NAMALWA (cell line): ENCODE measurements around the gene RAC3.

Experiments used
- DNase-seq: peaks from one replicate; pipeline ENCODE4 v3.0.0-alpha.2; 2015; ENCODE audit warnings: low spot score

Gene RAC3

DNA sequence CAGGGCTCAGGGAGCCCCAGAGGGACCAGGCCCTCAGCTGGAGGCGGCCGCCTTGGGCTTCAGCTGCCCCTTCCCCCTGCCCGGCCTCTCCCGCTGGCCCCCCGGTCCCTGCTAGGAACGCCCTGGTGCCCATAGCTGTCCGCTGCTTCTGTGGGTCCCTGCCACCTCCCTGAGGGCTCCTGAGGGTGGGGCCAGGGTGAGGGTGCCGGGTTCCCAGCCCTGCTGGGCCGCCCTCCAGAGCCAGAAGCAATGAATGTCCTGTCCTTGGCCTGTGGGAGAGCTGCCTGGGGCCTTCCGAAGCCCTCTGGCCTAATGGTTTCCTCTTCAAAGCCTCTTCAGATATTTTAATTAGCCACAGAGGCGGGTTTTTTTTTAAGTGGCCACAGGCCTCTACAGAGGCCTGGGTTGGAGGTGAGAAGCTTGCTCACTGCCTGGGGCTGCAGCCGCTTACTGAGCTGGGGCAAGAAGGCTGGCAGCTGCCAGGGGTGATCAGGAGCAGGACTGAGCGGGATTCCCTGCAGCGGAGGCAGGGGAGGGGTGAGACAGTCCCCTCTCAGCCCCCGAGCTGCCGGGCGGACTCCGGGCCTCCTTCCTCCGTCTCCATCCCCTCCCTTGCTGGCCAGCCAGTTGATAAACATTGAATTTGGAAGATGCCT, 18.7 kb upstream of the RAC3 start:
- DNase-seq = no peak

DNA sequence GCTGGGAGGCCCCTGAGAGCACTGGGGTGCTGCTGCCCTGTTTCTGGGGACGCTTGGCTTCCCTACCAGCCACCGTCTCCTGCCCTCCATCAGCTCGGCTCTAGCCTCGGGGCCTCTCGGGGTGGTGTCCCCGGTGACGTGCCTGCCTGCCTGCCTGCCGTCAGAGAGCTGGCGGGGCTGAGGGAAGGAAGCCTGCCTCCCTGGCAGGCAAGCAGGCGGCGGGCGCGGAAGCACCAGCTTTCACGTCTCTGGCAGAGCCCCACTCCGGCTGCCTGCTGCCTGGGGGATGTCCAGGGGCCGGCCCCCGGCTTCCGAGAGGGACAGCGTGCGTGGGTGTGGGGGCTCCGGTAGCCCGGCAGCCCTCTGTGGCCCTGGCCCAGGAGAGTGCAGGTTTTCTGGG, 18.1 kb upstream of the RAC3 start:
- no peak for DNase-seq

DNA sequence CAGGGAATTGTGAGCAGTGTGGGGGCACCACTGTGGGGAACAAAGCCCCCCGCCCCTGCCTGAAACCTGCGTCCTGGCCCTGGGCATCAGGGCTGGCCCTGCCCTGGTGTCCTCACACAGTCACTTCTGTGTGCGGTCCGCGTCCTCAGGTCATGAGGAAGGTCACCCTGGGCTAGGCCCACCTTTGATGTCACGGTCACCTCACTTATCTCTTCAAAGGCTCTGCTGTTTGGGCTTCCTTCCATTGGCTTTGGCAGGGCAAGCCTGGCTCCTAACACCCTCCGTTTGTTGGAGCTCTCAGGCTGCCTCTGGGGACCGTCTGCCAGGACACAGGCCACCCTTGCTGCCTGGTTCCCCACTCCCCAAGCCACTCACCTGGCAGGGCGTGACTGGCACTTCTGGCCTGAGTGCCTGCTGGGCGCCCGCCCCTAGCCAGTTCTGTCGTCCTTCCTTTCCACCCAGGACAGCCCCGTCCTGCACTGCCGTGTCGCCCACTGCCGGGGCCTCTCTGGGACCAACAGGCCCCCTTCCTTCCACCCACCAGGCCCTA, 17.6 kb upstream of the RAC3 start:
- DNase-seq = no peak

DNA sequence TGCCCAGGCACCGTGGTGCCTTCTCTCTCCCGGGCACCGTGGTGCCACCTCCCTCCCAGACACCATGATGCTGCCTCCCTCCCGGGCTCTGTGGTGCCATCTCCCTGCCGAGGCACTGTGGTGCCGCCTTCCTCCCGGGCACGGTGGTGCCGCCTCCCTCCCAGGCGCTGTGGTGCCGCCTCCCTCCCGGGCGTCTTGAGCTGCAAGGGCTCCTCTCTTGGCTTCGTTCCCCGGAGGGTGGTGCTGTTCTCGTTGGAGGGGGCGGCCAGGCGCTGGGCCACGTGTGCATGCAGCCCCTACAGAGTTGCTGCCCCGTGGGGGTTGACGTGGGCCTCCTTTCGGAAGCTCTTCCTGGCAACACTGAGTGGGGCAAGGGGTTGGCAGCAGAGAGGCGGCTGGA, 17.0 kb upstream of the RAC3 start:
- no peak for DNase-seq

DNA sequence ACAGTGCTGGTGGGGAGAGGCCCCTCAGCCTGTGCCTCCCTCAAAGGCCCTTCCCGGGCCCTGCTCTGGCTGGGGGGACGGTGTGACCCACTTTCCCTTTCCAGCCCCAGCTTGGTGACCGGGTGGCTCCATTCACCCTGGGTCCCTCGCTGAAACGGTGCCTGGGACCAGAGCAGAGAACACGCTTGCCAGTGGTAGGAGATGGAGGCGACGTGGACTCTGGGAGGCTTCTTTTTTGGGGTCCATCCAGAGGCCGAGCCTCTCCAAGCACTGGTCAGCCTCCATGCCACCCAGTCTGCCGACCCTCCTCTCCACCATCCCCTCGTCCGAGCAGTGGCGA, 16.5 kb upstream of the RAC3 start:
- DNase-seq = no peak

DNA sequence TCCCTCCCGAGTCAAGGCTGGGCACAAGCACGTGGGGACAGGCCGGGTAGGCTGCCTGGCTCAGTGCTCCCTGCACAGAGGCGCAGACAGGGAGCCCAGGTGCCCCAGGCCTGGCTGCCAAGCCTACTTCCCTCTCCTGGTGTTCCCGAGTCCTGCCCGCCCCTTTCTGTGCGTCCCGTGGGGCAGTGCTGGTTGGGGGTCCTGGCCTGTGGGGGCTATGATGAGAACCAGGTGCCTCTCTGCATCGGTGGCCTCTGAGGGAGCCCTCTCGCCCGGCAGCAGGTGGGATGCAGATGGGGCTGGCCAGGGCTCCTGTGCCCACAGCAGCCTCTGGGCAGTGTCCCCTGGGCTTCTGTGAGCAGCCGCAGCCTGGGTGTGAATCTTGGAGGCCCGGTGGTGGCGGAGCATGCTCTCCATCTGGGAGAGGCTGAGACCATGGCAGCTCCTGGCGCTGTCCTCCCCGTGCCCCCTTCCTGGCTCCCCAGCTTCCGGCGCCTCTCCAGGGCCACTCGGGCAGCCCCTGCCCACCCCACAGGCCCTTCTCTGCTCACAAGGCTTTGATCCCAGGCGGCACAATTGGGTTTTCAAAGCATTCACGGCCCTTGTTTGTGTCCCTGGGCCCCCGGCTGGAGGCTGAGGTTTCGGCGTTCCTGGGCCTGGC, 16.0 kb upstream of the RAC3 start:
- DNase-seq = no peak

DNA sequence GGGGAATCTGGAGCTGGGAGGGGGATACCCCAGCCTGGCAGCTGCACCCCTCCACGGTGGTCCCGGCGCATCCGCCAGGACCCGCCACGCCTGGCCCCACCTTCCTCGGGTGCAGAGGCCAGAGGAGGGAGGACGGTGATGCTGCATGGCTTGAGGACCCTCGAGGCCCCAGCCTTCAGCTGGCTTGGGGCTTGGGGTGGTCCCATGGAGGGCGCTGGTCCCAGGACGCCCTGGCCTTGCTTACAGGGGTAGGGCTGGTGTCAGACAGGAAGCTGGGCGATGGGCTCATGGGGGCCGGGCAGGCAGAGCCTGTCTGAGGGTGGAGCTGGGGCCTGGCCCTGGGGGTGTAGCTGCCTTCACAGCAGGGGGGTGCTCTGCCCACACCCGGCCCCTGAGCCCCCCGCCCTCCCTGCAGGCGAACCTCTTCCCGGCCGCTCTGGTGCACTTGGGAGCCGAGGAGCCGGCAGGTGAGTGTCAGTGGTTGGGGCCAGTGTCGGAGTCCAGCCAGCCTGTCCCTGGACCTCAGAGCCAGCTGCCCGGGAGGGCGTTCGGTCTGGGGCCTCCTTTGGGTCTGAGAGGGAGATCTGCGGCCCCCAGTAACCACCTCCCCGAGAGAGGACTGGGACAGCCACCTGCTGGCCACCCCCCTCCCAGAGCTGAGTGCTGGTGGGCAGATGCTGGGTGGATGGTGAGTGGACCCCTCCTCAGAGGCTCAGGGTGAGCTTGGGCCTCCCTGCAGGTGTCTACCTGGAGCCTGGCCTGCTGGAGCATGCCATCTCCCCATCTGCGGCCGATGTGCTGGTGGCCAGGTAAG, 15.2 kb upstream of the RAC3 start:
- DNase-seq = no peak

DNA sequence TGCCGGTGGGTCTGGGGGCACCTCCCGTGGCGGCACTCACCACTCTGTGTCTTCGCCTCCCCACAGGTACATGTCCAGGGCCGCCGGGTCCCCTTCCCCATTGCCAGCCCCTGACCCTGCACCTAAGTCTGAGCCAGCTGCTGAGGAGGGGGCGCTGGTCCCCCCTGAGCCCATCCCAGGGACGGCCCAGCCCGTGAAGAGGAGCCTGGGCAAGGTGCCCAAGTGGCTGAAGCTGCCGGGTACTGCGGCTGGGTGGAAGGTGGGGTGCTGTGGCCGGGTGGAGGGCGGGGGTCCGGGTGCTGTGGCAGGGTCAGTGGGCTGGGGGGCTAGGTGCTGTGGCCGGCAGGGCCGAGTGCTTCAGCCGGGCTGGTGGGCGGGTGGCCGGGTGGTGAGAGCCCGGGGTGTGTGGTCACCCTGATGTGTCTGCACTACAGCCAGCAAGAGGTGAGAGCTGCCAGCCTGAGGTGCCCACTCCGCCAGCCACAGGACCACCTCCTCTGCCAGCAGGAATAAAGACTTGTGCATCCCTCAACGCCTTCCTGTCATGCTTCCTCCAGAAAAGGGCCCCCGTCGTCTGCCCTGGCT, 14.5 kb upstream of the RAC3 start:
- DNase-seq = no peak

DNA sequence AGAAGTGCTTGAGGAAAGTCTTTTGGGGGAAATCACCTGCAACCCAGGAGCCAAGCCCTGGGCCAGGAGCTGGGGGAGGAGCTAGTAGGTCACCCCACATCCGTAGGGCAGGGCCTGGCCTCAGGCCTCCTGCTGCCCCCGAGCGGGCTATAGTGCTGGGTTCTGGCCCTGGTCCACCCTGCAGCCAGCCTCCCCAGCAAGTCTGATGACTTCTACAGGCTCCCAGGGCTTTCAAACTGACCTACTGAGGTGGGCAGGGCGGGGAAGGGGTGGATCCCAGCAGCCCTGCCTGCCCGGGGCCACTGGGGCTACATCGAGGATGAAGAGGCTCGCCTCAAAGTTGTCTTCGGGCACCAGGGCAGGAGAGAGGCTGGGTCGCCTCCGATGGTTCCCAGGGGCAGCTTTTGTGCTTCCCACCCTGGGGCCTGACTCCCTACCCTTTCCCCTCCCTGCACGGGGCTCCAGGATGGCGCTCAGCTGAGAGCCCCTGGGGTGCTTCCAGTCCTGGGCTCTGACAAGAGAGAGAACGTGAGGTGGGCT, 13.8 kb upstream of the RAC3 start:
- DNase-seq = no peak

DNA sequence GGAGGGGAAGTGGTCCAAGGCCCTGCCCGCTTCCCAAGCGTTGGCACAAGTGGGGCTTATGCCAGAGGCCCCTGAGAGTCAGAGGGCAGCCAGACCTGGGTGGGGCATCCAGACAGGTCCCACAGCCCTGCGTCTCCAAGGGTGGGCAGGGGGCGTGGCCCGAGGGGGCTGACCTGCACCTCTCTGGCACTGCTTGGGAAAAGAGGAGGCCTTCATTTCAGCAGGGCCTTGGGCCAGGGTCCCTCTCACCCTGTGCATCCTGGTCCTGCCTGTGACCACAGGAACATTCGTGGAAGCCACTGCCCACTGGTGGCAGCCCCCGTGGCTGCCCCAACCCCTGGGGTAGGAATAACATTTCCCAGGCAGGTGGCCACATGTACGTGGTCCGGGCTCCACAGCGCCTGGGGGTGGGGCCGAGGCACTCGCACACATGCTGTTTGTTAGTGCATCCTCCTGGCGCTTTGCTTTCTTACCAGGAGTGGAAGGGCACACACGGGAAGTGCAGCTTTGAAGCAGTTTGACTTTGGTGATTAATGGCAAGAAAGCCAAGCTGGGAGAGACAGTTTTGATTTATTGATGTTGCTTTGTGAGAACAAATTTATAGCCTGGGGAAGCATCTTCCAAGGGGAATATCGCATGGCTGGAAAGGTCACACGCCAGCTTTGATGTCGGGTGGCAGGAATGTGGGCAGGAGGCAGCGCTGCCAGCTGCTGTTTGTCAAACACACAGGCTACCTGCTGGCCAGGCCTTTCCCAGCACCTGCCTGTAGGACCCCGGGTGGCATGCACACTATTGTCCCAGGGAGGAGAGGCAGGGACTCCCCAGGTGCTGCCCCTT, 13.1 kb upstream of the RAC3 start:
- no peak for DNase-seq

DNA sequence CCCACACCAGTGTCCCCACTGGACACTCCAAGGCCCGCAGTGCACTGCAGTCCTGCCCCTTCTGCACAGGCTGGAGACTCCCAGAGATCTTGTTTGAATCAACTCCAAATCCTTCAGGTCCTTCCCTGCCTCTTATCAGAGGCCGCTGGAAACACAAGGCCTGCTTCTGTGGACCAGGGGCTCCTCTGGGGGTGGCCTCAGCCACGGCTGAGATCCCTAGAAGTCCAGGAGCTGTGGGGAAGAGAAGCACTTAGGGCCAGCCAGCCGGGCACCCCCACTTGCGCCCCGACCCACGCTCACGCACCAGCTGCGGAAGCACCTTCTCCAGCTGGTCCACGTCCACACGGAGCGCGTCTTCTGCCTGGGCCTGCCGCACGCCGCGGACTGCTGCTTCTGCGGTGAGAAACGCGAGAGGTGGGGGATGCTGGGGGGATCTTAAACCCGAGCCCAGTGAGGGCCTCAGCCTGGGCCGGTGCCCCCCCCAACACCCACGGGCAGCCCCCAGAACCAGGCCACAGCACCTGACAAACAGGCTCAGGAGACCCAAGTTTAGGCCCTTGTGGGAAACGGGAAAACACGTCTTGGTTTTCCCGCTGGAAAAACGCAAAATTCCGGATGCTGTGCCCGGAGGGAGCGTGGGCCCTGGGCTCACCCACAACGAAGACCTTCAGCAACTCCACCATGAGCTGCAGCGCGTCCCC, 12.3 kb upstream of the RAC3 start:
- DNase-seq = no peak

DNA sequence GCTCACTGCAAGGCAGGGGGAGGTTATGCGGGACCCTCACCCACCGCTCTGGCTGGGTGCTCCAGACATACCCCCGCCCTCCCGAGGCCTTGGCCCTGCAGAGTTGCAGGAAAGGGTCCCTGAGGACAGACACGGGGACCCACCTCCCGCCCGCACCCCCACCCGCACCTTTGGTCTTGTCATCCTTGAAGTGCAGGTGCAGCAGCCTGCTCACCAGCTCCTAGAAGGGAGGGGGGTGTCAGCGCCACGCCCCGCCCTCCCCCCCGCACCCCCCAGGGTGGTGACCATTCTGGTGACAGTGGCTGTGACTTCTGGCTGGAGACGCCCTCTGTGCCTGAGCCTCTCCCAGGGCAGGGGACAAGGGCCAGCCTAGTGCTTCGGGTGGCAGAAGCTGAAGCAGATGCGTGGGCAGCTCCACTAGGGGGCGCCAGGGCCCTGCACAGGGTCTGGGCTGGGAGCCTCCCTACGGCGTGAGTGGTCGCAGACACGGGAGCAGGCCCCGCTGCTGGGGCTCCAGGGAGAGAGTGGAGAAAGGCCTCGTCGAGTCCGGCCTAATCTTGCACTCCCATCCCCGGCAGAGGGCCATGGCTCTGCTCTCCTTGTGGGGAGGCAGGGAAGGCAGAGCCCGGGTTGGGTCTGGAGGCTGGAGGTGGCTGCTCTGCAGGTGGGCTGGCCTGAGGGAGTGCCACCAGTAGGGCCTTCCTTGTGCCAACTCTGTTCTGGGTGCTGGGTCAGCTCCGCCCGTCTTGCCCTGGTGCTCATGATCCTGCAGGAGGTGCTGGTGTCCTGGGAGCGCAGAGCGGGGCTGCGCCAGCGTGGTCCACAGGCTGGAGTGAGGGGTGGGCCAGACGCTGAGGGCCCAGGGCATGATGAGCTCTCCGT, 11.5 kb upstream of the RAC3 start:
- peak; percentile 72 for DNase-seq

DNA sequence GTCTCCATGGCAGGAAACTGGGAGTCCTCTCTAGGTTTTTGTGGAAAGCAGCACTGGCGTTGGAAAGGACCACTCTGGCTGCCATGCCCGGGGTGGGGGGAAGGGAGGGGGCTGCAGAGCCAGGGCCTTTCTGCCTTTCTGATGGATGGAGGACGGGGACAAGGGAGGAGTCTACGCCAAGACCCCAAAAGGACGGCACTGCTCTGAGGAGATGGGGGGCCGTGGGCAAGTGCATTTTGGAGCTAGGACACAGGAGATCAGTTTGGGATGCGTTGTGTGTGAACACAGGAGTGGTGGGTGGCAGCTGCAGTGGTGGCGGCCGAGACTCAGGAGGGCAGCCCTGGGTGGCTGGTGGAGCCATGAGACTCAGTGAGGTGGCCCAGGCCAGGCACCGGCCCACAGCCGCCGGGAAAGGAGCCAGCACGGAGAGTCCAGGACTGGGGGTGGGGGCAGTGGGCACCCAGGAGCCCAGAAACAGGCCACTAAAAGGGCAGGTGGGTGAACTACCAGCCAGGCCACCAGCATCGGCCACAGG, 10.8 kb upstream of the RAC3 start:
- no peak for DNase-seq

DNA sequence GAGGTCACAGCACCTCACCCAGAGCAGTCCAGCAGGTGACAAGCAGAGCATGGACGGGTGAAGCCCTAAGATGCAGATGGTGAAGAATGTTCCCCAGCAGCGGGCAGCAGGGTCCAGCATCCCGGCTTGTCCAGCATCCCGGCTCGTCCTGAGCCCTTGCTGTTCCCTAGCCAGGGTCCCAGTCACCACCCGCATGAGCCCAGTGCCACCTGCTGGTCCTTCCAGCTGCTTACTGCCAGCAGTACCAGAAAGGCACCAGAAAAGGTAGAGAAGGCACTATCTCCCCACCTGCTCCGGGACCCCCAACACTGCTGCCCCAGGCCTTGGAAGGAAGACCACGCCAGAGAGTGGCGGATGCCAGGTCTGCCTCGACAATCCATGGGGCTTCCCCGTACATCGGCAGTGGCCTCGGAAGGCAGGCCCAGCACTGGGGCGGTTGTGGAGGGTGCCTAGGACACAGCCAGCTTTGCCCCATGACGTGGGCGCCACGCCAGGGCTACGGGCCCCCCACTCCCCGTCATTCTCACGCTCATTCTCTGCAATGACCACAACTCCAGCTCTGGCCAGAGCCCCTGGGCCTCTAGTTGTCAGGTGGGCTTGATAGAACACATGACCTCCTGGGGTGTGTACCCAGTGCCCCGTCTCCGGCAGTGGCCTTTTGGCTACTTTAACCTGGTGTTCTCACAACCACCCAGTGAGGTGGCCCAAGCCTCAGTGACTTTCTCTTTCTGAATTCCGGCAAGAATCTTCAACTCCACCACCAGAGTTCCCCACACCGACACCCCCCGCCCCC, 10.2 kb upstream of the RAC3 start:
- DNase-seq = peak; percentile 64

DNA sequence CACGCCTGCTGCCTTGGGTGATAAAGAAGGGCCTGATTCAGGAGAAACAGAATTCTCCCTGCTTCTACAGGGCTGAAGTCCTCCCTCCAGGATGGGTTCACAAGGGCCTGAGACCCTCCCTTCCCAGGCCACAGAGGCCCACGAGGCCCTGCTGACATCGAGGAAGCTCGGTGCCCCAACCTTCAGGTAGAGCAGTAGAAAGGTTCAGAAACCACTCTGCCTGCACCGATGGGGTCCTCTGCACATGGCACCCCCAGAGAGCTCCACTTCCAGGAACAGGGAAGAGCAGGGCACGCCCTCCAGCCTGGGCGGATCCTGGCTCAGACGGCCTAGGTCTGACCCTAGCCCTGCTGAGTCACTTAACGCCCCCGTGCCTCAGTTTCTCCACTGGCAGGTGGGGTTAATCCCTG, 9.6 kb upstream of the RAC3 start:
- no peak for DNase-seq

DNA sequence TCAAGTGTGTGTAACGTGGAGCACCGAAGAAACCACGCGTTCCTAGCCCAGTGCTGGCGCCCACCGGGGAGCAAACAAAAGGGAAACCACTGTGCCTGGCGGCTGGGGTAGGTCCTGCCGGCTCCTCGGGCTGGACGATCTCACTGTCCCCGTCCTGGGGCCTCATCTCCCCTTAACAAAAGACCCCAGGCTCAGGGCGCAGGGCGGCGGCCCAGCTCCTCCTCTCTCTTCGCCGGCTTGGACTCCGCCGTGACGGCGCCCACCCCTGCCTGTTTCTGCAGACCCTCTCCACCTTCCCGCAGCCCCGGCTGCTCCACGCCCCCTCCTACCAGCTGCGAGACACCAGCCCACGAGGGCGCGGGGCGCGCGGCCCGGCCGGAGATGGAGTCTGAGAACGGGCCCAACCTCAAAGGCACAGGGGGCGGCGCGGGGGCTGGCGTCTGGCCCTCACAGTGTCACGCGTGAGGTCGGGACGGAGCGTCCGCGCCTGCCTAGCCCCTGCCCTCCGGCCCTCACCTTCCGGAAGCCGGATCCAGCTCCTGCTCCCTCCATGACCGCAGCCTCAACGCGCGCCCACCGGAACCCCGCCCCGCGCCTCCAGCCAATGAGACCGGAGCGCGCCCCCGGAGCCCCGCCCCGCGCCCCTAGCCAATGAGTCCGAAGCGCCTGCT, 9.0 kb upstream of the RAC3 start, which contains the start of gene CENPX:
Gene CENPX, minus strand, starts transcription at position 569 of the 671 bp plus-strand sequence. Its CDS starts 17 bp downstream, at position 552.
- DNase-seq = no peak

DNA sequence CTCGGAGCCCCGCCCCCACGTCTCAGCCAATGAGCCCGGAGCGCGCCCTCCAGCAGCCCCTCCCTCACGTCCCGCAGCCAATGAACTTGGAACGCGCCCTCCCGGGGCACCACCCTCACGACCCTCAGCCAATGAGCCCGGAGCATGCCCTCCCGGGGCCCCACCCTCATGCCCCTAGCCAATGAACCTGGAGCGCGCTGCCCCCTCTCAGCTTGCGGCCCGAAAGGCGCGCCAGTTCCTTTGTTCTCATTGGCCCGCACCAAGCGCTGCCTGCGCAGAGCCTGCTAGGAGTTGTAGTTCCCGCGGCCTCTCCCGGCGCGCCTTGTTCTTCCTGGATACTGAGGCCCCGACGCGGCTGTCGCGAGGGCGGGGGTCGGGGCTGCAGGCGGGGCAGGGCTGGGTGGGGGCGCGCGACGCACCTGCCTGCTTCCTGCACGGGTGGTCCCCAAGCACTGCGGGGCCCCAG, 8.5 kb upstream of the RAC3 start, which contains the start of gene LRRC45:
Gene LRRC45, plus strand, starts transcription at position 325 of the 466 bp plus-strand sequence. CDS start 339 bp downstream, outside the sequence.
- DNase-seq = peak; percentile 99
